ENCODE measurements around the gene CCDC188.

Gene CCDC188

DNA sequence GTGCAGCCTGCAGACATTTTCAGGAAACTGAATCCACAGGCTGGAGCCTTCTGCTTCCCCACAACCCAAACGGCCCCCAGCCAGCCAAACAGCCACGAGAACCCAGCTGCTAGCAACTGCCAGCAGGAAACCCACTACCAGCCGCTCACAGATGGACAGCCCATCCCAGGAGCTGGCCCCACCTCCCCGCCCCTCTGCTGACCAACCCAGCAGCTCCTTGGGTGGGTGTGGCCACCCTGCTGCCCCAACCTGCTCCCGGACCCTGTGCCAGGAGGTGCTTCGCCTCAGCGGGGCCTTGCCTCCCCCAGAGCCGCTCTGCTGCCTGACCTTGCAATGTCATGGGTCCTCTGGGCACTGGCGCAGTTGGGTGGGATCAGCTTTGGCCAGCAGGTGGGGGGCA, 8.2 kb upstream of the CCDC188 start:
- no peak for DNase-seq (ENCODE audit: low read depth)
- H3K4me3 ChIP-seq (replicated peaks; ENCODE audit: low read depth, low read length), result no peak overlapping the region
- TF ChIP-seq, protein P1, sequence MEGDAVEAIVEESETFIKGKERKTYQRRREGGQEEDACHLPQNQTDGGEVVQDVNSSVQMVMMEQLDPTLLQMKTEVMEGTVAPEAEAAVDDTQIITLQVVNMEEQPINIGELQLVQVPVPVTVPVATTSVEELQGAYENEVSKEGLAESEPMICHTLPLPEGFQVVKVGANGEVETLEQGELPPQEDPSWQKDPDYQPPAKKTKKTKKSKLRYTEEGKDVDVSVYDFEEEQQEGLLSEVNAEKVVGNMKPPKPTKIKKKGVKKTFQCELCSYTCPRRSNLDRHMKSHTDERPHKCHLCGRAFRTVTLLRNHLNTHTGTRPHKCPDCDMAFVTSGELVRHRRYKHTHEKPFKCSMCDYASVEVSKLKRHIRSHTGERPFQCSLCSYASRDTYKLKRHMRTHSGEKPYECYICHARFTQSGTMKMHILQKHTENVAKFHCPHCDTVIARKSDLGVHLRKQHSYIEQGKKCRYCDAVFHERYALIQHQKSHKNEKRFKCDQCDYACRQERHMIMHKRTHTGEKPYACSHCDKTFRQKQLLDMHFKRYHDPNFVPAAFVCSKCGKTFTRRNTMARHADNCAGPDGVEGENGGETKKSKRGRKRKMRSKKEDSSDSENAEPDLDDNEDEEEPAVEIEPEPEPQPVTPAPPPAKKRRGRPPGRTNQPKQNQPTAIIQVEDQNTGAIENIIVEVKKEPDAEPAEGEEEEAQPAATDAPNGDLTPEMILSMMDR (IDR thresholded peaks at IDR 0.05; ENCODE audit: low read length, missing control alignments), result no peak

DNA sequence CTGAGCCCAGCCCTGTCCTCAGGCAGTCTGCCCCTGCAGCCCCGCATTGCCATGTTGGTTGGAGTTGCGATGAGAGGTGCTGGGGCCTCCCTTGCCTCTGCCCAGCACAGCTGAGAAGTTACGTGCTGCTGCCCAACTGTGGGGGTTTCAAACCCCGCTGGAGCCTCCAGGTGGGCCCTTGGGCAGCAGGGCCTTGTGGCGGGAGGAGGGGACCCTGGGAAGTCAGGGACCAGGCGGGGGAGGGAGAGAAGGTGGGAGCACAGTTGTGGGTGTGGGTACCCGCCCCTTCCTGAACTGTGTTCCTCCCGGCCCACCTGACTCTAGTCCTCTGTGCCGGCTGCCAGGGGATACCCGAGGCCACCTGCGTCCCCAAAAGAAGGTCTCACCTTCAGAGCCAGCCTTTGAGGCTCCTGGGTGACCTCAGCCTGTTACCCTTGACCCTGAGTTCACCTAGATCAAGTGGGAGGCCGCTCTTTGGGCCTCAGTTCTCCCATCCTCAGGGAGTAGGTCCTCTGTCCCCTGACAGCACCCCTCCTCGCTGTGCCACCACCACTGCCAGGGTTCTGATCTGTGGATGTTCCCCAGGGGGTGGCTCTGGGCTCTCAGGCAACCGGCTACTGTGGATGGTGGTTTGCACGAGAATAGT, 7.7 kb upstream of the CCDC188 start:
- DNase-seq (ENCODE audit: low read depth), result no peak
- TF ChIP-seq, protein P1 (IDR thresholded peaks at IDR 0.05; ENCODE audit: low read length, missing control alignments), result no peak
- no peak overlapping the region for H3K4me3 ChIP-seq (replicated peaks; ENCODE audit: low read depth, low read length)

DNA sequence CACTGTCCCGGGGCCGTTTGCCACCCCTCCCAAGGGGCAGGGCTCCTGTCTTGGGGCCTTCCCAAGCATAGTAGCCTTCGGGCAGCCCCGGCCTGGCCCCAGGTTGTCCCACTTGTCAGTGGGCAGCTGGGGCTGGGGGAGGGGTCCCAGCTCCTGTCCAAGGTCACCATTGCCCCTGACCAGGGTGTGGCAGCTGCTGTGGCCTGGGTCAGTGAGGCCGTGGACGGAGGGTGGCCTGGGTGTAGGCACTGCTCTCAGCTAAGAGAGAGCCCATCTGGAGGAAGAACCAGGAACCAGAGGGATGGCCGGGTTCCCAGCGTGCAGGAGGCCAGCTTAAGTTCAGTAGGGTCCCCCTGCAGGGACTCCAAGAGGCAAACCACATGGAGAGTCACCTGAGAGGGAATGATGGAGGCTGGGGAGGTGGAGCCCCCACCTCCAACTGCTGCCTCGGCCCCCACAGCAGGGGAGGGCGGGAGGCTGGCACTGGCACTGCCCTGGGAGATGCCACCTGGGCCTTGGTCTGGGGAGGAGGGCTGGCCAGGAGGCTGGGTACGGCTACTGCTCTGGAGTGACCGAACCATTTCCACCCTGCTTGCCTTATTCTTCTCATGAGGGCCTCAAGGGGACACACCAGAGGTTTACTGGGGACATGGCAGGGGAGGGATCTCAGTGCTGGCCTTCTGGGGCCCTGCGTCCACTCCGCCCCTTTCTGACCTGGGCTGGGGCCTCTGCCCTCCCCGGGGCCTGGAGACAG, 6.8 kb upstream of the CCDC188 start:
- no peak for DNase-seq (ENCODE audit: low read depth)
- H3K4me3 ChIP-seq (replicated peaks; ENCODE audit: low read depth, low read length), result no peak overlapping the region
- TF ChIP-seq, protein P1 (IDR thresholded peaks at IDR 0.05; ENCODE audit: low read length, missing control alignments), result no peak

DNA sequence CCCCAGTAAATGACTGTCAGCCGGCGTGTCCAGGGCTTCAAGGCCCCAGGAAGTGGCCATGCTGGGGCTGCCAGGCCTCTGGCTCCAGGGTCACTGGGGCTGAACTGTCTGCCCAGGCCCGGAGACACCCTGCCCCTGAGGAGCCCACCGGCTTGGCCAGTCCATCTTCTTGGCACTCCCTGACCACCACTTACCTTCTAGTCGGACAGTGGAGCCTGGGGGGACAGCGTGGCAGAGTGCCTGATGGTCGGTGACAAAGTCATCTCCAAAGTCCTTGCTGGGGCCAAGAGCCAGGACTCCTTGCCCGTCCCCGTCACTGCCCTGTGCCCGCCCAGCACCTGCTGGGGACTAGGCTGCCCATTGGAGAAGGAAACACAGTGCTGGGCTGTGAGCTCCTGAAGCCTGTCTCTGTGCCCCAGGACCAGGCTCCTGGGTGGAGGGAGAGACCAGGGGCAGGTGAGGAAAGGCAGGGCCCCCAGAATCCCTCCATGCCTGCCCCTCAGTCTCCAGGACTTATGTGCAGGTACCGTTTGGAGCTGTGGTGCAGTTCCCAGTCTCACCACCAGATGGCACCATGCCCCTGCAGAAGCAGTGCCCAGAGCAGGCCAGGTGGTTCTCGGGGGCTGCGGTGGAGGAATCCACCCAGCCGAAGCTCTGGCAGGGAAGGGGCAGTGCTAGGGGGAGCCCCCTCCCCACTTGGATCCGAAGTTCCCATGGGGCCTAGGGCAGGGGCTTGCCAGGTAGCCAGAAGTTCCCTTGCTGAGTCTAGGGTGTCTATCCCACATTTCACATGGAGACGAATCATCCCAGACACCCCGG, 6.0 kb upstream of the CCDC188 start:
- DNase-seq (ENCODE audit: low read depth), result peak; percentile 81
- TF ChIP-seq, protein P1 (IDR thresholded peaks at IDR 0.05; ENCODE audit: low read length, missing control alignments), result peak; percentile 93
- H3K4me3 ChIP-seq (replicated peaks; ENCODE audit: low read depth, low read length), result no peak overlapping the region

DNA sequence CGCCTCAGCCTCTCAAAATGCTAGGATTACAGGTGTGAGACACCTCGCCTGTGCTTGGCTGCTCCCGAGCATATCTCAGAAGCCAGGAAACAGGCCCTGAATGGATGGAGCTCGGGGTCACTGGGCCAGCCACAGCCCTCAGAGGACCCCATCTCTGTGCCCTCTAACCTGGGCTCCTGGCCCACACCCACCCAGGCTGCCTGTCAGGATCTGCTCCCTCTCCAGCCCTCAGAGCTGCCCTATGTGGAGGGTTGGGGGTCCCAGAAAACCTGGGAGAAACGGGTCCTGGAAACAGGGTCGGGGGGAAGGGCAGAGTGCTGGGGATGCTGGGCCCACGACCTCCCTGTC, 5.2 kb upstream of the CCDC188 start:
- TF ChIP-seq, protein P1 (IDR thresholded peaks at IDR 0.05; ENCODE audit: low read length, missing control alignments), result no peak
- DNase-seq (ENCODE audit: low read depth), result no peak

DNA sequence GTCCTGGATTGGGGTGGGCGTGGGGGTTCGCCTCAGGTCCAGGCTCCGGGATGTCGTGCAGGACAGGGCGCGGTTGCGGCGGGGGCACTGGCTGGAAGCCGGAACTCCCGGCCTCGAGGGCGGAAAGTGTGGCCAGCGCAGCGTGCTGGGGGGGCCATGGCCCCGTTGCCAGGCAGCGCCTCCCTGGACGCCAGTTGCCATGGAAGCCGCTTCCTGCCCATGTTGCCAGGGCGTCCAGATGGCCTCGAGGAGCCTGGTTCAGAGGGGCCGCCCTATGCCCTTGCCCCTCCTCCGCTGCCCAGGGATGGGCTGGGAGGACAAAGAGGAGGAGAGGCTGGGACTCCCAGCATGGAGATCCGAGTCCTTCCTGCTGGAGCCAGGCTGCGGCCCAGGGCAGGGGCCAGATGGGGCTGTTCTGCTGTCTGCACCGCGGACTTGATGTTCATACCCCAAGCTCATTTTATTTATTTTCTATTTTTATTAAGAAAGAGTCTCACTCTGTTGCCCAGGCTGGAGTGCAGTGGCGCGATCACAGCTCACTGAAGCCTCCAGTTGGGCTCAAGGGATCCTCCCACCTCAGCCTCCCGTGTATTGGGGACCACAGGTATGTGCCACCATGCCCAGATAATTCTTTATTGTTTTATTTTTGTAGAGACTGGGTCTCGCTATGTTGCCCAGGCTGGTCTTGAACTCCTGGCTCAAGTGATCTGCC, 4.6 kb upstream of the CCDC188 start:
- peak; percentile 12 for DNase-seq (ENCODE audit: low read depth)
- TF ChIP-seq, protein P1 (IDR thresholded peaks at IDR 0.05; ENCODE audit: low read length, missing control alignments), result no peak
- no peak overlapping the region for H3K4me3 ChIP-seq (replicated peaks; ENCODE audit: low read depth, low read length)

More for the DNA sequence above, 5.2 kb upstream of the CCDC188 start:
- H3K4me3 ChIP-seq (replicated peaks; ENCODE audit: low read depth, low read length), result no peak overlapping the region

Data from fibroblast of pulmonary artery (primary cell).